CD4-positive, alpha-beta T cell treated with Interleukin-2 at 100 ng/mL for 4 hours (primary cell): ENCODE data around the gene JAZF1.

ENCODE experiments used
- DNase-seq: peaks from one replicate; pipeline ENCODE4 v3.0.0-alpha.2; 2020; ENCODE audit warnings: low spot score

The JAZF1 gene

GRCh38 chr7:28191751-28192150 lies 11.2 kb upstream of the JAZF1 start:
- no peak for DNase-seq

- DNase-seq: no peak
Measured at GRCh38 chr7:28191184-28191583, 10.6 kb upstream of the JAZF1 start.

DNA sequence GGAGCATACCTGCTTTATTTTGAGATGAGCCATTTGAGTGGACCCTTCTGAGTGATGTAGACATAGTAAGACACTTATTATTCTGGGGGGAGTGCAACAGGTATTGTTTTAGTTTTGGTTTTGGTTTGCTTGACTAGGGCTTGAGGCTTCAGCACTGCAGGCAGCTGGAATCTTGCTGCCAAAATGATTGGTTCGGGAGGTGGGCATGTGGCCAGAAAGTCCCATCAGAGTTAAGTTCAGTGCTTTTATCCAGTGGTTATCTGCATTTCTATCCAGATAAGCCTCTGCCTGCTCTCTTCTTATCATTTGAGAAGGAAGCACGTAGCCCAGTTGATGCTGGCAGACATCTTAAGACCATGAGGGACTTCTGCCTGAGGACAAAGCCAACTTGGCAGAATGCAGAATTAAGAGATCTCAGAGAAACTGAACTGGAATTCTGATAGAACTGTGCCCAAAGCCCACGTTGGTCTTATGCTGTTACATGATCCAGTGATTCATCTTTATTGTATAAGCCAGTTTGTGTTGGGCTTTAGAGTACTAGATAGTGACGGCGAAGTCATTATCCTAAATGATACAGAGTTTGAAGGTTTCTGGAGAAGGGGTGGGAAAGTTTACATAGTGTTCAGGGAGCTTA lies 9.6 kb upstream of the JAZF1 start:
- no peak for DNase-seq

GRCh38 chr7:28187012-28187411 lies 6.4 kb upstream of the JAZF1 start:
- DNase-seq: no peak

DNA sequence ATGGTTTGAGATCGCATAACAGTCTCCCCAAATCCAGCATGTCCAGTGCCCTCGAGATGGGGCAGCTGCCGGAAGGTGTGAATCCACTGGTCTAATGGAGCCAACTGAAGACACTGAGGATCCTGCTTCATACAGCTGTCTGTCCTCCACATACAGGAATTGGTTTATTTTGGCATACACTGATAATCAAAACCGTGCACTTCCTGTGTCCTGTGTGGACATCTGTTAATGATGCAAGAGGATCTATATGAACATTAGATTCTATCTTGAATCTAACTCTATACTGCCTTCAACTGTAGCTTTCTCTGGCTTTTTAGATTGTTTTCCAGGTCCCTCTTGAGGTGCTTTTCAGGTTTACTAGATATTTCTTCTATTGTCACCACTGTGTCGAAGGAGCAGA lies 3.0 kb upstream of the JAZF1 start:
- no peak for DNase-seq

- no peak for DNase-seq
Measured at GRCh38 chr7:28182071-28182471, 1.5 kb upstream of the JAZF1 start.

- no peak for DNase-seq
Measured at GRCh38 chr7:28181416-28181815, 821 bp upstream of the JAZF1 start.

GRCh38 chr7:28180031-28180363 lies 598 bp downstream of the JAZF1 start:
- DNase-seq: no peak

GRCh38 chr7:28179120-28180030 lies 1.2 kb downstream of the JAZF1 start:
- DNase-seq: peak; percentile 72

GRCh38 chr7:28178599-28178998 lies 2.0 kb downstream of the JAZF1 start:
- no peak for DNase-seq

DNA sequence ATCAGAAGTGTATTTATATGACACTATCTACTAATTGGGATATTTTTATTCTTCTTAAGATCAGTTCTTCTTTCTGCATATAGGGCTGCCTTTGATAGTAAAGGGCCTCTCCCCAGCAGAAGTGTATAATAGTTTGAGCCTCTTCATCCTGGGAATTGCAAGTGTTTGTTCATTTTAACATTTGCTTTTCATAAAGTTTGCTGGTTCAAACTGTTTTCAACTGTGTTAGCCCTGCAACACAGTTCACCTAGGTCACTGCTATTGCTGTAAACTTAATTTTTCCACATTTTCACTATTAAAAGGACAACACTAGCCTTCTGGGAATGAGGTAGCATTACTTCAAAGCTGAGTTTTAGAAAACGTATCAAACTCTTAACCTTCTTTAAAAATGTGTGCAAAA lies 2.8 kb downstream of the JAZF1 start:
- no peak for DNase-seq

DNA sequence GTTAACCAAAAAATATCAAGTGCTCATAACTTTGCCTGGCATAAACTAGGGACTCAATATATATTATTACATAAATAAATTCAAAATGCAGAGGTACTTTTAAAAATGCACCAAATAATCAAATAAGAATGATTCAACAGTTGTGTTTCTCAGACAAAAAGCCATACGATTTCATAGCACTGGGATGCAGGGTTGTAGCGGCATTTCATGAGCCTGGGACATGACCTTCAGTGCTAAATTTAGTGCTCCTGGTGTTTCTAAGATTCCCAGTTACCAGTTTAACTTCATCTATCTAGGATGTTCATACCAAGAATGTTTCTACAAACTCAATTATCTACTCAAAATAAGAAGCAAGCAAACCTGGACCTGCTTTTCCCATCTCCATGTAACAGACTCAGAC lies 4.0 kb downstream of the JAZF1 start:
- DNase-seq: no peak

GRCh38 chr7:28176174-28176573 lies 4.4 kb downstream of the JAZF1 start:
- DNase-seq: no peak

DNA sequence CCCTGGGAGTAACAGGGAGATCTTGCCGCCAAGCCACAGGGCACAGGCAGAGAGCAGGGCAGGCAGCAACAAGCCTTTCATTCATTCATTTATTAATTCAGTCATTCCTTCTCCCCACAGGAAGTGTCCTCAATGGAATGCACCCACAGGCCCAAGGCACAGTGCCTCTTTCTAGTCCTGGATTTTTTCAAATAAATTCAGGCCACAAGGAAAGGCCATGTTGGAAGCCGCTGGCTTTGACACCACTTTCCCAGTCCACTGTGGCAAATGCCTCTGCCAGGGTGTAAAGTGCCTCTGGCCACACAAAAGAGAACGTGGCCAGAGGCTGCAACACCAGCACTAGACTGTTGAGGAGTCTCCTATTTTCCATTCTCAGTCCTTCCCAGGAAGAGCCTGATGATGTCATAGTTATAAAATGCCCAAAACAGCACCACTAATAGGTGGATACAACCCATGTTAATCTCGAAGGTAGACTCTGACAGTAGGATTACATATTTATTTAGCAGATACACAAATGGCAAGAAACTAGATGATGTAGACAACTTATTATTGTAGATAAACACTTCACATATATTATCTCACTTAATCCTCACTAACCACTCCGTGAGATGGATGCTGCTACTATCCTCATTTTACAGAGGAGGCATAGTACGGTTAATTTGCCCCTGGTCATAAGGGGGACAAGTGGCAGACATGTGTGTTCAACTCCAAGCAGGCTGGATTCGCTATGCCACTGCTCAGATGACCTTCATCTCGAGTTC lies 5.5 kb downstream of the JAZF1 start:
- no peak for DNase-seq

DNA sequence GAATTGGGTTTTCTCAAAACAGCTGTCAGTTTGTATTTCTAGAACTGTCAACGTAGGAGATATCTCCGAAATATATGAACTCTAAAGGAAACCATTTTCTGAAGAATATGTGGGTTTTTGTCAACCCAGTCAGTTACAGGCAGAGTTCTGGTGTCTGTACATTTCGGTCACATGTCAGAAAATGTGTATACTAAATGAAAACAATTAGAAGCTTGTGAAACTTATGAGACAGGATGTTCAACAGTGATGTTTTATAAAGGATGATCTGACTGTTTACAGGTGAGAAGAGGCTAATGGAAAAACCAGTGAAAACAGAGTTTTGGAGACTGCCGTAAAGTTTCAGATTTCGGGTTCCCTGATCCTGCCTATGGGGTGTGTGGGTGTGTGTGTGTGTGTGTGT lies 6.2 kb downstream of the JAZF1 start:
- DNase-seq: no peak

- no peak for DNase-seq
Measured at GRCh38 chr7:28173531-28173930, 7.1 kb downstream of the JAZF1 start.

DNA sequence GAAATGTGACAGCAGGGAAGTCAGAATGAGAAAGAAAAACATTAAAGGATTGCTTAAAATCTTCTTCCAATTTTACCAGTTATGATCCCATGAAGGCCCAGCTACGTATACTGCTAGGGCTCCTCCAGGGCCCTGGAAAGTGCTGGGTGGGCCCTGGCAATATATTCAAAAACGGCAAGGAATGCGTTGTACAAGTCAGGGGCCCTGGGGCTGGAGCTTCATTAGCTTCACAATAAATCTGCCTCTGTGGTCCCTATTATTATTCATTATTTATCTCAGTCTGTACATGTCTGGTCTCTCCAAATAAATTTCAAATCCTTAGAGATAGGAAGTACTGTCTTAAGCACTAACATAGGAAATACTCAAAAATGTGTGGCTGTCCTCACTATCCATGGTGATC lies 7.6 kb downstream of the JAZF1 start:
- DNase-seq: no peak

GRCh38 chr7:28170701-28171100 lies 9.9 kb downstream of the JAZF1 start:
- no peak for DNase-seq

GRCh38 chr7:28169230-28169629 lies 11.4 kb downstream of the JAZF1 start:
- DNase-seq: no peak

DNA sequence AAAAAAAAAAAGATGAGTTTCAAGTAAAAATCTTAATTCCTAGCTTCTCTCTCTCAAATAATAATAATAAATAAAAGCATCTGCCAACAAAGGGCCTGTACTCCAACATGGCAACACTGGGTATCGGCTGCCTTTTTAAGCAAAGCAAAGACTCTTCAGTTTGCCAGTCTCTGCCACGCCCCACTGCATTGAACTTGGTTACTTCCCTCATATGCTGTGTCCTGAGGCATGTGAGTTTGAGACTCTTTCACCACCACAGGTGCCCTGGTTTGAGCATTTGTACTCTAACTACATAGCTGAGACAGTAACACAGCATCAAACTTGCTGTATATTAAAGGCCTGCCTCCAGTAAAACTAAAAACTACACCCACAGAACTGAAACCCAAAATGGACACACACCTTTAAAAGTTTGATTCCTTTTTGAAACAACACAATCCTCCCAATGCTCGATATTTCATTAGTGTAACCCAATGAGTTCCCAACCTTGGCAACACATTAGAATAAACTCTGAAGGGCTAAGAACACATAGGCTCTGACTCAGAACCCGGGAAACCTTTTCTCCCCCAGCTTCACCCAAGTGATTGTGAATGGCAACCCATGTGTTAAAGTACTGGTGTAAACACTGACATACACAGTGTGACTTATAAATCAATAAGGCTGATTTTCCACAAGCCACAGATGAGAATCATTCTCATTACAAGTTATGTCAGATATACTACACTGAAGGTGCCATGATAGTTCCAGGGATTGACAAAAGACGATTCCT lies 12.0 kb downstream of the JAZF1 start:
- DNase-seq: no peak

- DNase-seq: no peak
Measured at GRCh38 chr7:28166982-28167715, 13.4 kb downstream of the JAZF1 start.
